ENCODE results near the gene RPL37A.

The RPL37A gene

DNA sequence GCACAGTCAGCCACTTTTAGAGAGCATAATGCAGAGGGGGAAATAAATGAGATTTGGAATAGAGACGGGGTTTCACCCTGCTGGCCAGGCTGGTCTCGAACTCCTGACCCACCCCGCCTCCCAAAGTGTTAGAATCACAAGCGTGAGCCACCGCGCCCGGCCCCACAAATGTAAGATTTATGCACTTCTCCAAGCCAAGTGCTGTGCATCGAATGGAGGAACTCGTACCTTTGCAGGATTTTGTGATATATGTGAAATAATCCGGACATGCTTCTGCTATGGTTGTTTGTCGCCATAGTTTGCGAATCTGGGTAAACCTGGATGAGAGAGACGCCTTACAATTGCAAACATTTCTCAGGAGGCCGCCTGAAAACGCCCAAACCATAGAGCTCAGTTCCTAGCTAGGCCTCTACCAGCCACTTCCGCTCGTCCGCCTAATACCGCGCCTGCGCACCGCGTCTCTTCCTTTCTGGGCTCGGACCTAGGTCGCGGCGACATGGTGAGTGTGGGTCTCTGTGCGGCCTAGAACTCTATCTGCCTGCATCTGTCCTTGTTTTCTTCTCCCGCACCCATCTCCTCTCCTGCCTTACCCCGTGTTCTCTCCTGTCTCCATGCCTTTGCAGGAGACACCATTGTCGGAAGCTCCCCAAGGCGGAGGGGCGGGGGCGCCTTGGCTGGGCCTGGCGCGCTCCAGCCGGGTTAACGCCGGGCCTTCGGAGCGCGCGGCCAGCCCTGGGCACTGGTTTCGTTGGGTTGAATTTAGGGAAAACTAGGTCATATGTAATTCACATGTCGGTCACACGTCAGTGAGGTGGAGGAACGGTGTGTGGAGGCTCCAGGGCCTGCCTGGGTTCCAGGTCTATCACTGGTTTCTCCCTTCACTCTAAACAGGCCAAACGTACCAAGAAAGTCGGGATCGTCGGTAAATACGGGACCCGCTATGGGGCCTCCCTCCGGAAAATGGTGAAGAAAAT is at the start of gene RPL37A:
TSS of gene RPL37A (plus strand) at position 466 of the 974 bp plus-strand sequence. CDS start at position 497, 31 bp downstream.
- in situ Hi-C loops (cut with MboI; ENCODE audit: low pct_unique_long_range_greater_than_20kb, low sequenced_read_pairs): no loop called here

DNA sequence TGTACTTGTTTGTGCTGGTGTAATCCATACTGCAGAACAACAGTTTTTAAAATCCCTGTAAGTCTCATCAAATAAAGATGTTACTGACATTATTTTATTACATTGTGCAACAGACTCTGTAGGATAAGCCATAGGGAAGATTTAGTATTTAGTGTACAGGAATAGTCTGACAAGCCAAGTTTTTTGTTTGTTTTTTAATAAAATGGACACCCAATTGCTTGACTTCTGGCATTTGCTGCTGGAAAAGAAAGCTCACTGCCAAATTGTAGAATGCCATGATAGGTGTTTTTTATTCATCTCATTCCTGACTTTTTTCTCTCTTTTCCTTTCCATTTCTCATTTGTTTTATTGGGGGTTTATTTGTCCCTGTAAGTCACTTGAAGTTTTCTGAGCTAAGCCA is 48.3 kb upstream of the RPL37A start:
- in situ Hi-C loops (cut with MboI; ENCODE audit: low pct_unique_long_range_greater_than_20kb, low sequenced_read_pairs): no loop called here
- no peak for DNase-seq

More for the DNA sequence above, at the start of gene RPL37A:
- peak; percentile 96 for DNase-seq

DNA sequence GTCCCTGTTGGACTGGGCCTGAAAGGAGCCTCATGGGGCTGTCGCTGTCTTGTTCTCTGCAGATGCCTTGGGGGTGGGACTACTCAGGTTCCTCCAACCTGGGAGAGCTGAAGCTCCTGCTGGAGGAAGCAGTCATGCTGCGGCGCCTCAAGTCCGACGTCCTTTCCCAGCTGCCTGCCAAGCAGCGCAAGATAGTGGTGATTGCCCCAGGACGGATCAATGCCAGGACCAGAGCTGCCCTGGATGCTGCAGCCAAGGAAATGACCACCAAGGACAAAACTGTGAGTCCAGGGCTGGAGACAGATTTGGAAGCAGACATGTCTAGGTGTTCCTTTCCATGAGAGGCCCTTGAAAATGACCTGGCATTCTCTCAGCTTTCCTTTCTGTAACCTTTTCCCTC is 47.9 kb upstream of the RPL37A start:
- DNase-seq: no peak
- in situ Hi-C loops (cut with MboI; ENCODE audit: low pct_unique_long_range_greater_than_20kb, low sequenced_read_pairs): no loop called here

DNA sequence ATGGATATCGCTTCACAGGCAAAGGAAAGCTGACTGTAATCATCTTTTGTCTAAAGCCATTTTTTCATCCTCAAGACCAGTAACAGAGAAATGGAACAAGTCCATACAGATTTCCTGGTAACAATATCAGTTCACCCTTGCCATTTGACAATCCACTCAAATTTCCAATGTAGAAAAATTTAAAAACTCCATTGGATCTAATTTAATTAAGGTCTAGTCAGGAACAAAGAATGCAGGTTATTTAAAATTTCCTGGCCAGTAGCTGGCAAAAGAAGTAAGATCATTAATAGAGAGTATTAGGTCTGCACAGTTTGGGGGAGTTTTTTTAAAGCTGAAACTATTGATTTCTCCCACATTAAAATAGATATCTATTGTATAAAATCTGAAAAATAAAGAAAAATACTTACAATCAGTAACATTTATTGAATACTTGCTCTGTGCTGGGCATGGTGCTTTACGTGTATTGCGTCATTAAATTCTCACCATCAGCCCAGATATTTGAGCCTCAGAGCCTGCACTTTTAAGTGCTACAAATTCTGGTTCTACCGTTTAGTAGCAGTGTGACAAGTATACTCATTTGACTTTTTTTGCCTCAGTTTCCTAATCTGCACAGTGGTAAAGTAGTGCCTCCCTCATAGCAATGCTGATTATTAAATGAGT is 44.6 kb upstream of the RPL37A start:
- DNase-seq: no peak
- in situ Hi-C loops (cut with MboI; ENCODE audit: low pct_unique_long_range_greater_than_20kb, low sequenced_read_pairs): no loop called here

DNA sequence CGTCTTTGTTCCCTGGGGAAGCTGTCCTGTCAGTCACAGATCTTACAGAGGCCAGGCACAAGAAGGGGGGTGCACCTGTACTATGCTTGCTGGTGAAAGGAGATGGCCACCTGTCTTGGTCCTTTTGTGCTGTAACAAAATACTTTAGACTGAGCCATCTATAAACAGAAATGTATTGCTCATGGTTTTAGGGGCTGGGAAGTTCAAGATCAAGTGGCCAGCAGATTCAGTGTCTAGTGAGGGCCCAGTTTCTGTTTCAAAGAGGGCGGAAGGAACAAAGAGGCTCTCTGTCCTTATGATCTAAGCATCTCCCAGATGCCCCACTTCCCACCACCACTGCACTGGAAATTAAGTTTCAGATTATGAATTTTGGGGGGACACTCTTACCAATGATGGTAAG is 35.5 kb upstream of the RPL37A start:
- in situ Hi-C loops (cut with MboI; ENCODE audit: low pct_unique_long_range_greater_than_20kb, low sequenced_read_pairs): no loop called here
- no peak for DNase-seq

DNA sequence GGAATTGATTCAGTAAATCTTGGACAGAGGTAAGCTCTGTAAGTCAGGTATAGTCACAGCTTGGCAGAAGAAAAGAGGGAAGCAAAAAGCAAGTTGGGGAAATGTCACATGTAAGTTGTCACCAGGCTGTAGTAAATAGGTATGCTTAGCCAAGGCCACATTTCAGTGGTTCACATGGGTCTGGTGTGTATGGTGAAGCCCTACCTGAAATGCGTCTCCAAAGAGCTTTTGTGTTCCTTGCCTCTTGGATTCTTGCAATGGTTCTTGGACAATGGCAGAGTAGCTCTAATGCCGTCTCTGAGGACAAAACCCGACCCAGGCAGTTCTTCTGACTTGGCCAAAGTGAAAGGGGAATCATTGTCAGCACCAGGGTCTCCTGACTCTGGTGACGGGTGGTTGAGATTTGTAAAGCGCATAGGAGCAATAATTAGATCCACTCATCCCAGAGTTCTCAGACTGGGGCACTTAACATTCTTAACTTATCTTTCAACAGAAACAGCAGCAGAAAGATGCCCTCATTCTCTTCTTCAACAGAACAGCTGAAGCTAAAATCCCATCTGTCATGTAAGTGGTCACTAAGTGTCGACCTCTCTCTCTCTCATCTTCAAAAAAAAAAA is 34.4 kb upstream of the RPL37A start:
- no peak for DNase-seq
- in situ Hi-C loops (cut with MboI; ENCODE audit: low pct_unique_long_range_greater_than_20kb, low sequenced_read_pairs): no loop called here

DNA sequence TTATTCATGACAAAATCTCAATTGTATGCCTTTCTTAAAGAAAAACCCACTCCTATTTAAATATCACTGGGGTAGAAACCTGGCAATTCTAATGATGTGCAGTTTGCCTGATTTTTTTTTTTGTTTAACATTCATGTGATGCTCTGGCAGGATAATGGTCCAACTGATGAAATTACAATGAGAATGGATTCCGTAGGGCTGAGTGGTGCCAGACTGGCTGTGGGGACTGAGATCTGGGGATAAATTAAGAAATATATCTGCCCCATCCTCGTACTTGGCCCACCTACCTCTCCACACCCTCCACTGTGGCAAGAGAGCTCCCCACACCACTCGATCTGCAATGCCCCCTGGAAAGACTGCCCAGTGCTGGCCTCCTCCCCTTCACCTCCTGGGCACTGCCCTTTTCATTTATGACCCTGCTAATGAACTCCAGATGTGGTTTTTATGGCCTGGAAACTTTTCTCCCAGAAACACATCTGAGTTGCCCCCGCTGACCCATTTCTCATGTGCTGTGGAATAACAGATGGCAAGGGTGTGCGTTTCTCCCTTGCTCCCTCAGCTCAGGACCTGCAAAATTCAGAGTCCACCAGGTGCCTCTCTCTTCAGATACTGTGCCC is 33.0 kb upstream of the RPL37A start:
- in situ Hi-C loops (cut with MboI; ENCODE audit: low pct_unique_long_range_greater_than_20kb, low sequenced_read_pairs): no loop called here

DNA sequence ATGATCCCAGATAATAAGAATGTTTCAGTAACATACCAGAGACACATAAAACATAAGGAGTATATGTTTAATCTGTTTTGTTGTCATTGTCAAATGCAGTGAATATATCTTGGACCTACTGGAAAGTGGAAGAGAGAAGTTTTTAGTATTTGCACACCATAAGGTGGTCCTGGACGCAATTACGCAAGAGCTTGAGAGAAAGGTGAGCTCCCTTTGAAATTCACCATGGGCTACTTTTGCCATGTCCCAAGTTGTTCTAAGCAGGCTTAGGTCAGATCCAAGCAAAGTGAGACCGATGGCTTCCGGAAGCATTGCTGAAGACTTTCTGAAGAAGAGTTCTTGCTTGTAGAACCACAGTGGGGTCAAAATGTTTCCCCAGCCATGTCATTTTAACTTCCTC is 30.8 kb upstream of the RPL37A start:
- in situ Hi-C loops (cut with MboI; ENCODE audit: low pct_unique_long_range_greater_than_20kb, low sequenced_read_pairs): no loop called here

More for the DNA sequence above, 33.0 kb upstream of the RPL37A start:
- no peak for DNase-seq

DNA sequence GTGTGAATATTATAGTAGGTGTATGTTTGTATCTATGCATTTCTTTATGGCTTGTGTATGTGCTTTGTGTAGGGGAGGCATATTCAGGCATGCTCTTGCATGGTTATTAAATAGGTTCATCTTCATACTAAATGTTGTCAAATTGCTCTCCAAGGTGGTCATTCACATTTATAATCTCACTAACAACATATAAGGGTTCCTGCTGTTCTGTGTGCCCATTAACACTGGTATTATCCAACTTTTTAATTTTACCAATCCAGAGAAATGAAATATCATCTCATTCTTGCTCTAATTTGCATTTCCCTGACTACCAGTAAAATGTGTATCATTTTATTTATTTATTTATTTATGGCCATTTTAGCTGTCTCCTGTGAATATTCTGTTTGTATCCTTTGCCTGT is 29.0 kb upstream of the RPL37A start:
- DNase-seq: no peak

More for the DNA sequence above, 30.8 kb upstream of the RPL37A start:
- DNase-seq: no peak

DNA sequence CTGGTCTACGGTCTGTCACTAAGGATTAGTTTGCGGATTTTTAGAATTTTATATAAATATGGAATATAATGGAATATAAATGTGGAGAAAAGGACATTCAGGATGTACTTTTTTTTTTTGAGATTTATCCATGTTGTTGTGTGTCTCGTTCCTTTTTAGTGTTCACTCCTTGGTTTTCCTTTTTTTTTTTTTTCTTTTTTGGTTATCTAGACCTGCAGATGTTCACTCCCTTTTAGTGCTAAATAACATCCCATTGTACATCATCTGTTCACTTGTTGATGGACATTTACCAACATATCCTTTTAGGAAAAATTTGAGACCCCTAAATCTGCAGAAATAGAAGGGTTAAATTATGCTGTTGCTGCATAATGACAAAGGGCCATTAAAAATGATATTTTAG is 25.5 kb upstream of the RPL37A start:
- DNase-seq: no peak
- in situ Hi-C loops (cut with MboI; ENCODE audit: low pct_unique_long_range_greater_than_20kb, low sequenced_read_pairs): no loop called here

More for the DNA sequence above, 29.0 kb upstream of the RPL37A start:
- in situ Hi-C loops (cut with MboI; ENCODE audit: low pct_unique_long_range_greater_than_20kb, low sequenced_read_pairs): no loop called here

DNA sequence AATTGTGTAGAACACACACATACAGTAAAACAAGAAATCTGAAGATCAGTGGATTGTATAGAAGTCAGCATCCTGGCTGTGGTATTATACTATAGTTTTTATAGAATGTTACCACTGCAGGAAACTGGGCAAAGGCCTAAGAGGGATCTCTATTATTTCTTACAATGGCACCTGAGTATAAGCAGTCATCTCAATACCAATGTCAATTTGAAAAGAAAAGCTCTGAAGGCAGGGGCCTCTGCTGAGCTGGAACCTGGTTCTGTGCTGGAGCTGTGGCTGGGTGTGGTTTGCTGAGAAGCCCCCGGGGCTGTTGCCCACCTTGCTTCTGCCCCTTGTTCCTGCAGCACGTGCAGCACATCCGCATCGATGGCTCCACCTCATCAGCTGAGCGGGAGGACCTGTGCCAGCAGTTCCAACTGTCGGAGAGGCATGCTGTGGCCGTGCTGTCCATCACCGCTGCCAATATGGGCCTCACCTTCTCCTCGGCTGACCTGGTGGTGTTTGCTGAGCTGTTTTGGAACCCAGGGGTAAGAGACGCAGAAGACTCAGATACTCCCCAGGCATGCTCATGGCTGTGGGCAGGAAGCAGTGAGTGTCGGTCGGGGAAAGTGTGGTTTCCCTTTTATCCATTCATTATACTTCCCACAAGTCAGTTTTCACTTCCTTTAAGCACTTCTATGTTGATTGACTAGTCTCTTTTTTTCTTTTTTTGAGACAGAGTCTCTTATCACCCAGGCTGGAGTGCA is 23.5 kb upstream of the RPL37A start:
- peak; percentile 92 for DNase-seq
- in situ Hi-C loops (cut with MboI; ENCODE audit: low pct_unique_long_range_greater_than_20kb, low sequenced_read_pairs): no loop called here

DNA sequence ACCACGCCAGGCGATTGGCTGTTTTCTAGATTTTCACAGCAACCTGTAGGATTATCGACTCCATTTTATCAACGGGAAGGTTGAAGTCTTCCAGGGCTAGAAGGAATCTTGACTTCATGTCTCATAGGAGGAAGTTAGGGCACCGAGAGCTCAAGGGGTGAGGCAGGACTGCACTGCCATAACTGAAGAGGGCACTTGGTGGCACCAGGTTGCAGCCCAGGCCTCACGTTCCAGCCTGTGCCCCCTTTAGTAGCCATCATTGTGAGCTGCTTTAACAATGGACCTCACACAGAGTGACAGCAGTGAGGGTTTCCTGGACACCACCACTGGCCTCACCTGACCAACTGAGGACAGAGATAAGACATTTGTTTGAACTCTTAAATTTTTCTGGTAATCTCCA is 22.9 kb upstream of the RPL37A start:
- in situ Hi-C loops (cut with MboI; ENCODE audit: low pct_unique_long_range_greater_than_20kb, low sequenced_read_pairs): no loop called here
- no peak for DNase-seq

DNA sequence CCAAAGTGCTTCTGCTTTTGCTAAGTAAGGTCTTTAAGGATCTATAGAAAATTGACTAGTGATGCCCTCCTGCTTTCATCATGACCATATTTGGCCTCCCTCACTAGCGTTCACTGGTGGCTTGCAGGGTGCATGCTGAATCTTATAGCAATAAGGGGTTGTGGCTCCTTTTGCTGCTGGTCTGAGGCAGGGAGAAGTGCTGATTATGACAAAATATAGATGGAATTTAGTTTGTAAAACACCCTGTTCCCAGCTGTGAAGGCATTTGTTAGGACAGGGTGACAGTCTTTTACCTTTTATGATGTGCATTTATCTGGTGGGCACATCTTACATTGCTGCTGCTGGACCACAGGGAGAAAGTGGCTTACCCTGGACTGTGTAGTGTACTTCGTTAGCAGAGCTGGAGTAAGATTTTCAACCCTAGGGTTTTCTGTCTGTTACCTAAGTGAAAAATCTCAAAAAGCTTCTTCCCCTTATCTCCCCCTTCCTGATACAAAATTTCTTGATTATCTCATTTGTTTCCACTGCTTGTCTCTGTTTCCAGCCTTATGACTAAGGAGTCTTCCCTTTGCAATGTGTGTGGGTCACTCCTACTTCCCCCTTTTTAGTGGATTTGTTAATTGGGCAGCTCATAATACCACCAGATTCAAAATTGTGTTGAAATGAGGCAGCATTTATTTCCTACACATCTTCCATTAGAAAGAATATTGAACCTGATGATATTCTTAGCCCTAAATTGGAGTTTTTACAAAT is 21.2 kb upstream of the RPL37A start:
- in situ Hi-C loops (cut with MboI; ENCODE audit: low pct_unique_long_range_greater_than_20kb, low sequenced_read_pairs): no loop called here
- DNase-seq: peak; percentile 64

DNA sequence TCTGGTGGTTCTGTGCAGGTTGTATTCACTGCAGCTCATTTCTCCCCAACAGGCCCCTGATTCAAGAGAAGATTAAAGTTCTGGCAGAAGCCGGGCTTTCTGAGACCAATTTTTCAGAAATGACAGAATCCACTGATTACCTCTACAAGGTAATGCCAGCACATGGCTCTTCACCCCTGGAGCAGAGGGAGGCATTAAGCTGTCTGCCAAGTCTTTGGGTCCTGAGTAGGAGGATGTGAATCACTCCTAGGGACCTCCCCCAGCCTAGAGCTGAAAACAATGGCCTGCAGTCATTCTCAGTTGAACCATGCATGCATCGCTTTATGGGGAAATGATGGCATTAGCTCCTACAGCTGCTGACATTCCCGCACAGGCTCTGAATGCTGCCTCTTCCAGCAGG is 20.5 kb upstream of the RPL37A start:
- in situ Hi-C loops (cut with MboI; ENCODE audit: low pct_unique_long_range_greater_than_20kb, low sequenced_read_pairs): no loop called here
- DNase-seq: no peak

DNA sequence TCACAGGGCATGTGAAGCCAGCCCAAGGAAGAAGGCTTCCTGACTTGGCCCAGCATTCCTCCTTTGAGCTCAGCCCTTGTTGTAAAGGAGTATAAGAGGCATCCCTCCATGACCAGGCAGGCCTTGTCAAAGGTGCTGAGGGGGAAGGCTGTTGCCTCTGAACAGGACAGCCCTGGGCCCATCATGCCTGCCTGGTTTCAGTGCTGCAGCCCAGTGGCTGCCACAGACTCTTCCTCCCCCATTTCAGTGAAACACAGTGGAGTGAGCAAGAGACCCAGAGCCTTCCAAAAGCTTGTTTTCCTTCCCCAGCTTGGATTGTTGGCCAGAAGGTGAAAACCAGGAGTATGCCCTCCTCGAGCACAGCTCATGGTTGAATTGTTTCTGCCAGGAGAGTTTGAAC is 19.9 kb upstream of the RPL37A start:
- no peak for DNase-seq
- in situ Hi-C loops (cut with MboI; ENCODE audit: low pct_unique_long_range_greater_than_20kb, low sequenced_read_pairs): no loop called here

DNA sequence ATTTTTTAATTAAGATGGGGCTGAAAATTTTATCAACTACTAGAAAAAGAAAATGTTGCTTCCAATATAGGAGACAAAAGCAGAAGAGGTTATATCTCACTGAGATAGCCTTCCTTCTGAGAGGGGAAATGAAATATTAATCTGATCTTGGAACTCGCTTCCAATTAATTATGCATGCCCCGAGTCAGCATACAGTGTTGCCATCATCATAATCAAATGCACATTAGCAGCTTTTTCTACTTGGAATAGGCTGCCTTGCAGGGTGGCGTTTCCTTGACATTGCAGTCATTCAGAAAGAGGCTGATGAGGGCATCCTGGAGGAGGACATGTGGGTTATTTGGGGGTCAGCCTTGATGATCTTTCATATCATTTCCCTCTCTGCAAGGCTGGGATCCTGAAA is 18.4 kb upstream of the RPL37A start:
- no peak for DNase-seq
- in situ Hi-C loops (cut with MboI; ENCODE audit: low pct_unique_long_range_greater_than_20kb, low sequenced_read_pairs): no loop called here

DNA sequence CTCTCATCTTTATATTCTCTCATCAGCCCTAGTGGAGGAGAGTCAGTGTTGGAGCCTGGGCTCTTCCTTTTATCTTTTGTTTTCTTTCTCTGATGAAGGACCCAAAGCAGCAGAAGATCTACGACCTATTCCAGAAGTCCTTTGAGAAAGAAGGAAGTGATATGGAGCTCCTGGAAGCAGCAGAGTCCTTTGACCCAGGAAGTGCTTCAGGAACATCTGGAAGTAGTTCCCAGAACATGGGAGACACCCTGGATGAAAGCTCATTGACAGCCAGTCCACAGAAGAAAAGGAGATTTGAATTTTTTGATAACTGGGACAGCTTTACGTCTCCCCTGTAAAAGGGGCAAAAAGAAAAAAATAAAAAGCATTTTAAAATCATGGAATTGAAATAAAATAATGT is 16.0 kb upstream of the RPL37A start:
- in situ Hi-C loops (cut with MboI; ENCODE audit: low pct_unique_long_range_greater_than_20kb, low sequenced_read_pairs): no loop called here
- DNase-seq: no peak

DNA sequence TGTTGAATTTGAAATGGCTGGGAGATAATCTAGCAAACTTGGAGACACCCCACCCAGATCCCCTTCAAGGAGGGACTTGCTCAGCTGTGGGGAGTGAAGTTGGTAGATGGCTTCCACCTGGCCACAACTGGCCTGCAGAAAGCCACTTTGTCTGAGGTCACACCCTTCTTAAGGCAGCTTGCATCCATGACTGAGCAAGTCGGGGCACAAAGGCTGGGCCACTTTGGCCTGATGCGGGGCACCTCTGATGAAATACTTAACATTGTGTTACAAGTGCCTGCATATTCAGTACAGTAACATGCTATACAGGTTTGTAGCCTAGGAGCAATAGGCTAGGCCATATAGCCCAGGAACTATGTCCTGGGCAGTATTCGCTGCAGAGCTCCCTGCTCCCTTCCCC is 13.4 kb upstream of the RPL37A start:
- no peak for DNase-seq
- in situ Hi-C loops (cut with MboI; ENCODE audit: low pct_unique_long_range_greater_than_20kb, low sequenced_read_pairs): no loop called here

Measured in KBM-7 (cell line).